Measurements from ENCODE around the gene RMI1.

- TF ChIP-seq, protein P1, sequence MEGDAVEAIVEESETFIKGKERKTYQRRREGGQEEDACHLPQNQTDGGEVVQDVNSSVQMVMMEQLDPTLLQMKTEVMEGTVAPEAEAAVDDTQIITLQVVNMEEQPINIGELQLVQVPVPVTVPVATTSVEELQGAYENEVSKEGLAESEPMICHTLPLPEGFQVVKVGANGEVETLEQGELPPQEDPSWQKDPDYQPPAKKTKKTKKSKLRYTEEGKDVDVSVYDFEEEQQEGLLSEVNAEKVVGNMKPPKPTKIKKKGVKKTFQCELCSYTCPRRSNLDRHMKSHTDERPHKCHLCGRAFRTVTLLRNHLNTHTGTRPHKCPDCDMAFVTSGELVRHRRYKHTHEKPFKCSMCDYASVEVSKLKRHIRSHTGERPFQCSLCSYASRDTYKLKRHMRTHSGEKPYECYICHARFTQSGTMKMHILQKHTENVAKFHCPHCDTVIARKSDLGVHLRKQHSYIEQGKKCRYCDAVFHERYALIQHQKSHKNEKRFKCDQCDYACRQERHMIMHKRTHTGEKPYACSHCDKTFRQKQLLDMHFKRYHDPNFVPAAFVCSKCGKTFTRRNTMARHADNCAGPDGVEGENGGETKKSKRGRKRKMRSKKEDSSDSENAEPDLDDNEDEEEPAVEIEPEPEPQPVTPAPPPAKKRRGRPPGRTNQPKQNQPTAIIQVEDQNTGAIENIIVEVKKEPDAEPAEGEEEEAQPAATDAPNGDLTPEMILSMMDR (IDR thresholded peaks at IDR 0.05; ENCODE audit: extremely low read depth in 1 of 2, insufficient read depth in 1 of 2, low read depth in 1 of 2, low read length in 2 of 2): no peak
- TF ChIP-seq POLR2AphosphoS5 (IDR thresholded peaks at IDR 0.05; ENCODE audit: insufficient read depth, low read depth, low read length): no peak
- TF ChIP-seq MYC (IDR thresholded peaks at IDR 0.05; ENCODE audit: low read depth, low read length): no peak
- TF ChIP-seq GATA2 (IDR thresholded peaks at IDR 0.05; ENCODE audit: insufficient read depth, insufficient read length, low read depth, low read length): no peak
- TF ChIP-seq JUN (IDR thresholded peaks at IDR 0.05; ENCODE audit: borderline replicate concordance, insufficient read depth, insufficient read length, low read depth): no peak
- no peak for TF ChIP-seq POLR2A (IDR thresholded peaks at IDR 0.05; ENCODE audit: low read depth, low read length)
Measured at GRCh38 chr9:83957248-83957513, 23.4 kb upstream of the RMI1 start.

Data from endothelial cell of umbilical vein (primary cell).